ENCODE data around the gene DHRS1. TPM values are rescaled to one million over a fixed set of nuclear protein-coding genes. Genes with fewer than 3 reads are reported as not detected.

DHRS1 gene
- total and polyA plus RNA-seq, 7 donors, result 13.9 to 56.6 (median 34.6) TPM

DNA sequence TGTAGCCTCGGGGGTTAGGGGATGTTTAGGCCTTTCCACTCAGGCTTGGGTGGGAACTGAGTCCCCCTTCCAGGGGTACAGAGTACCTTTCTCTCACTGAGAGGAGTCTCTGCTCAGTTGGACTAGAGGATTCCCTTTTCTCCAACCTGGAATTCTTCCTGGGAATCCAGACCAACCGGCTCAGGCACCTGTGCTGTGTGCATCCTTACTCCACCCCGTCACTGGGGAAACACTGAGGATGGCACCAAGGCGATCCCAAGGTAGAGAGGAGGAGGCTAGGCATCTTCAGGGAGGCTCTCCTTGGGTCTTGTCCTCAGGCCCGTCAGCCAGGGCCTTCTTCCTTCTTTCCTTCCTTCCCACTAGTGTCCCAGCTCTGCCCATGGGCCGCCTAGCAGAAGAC lies 35.7 kb downstream of the DHRS1 start:
- Histone ChIP-seq H3K27ac (no peak overlapping the region), H3K36me3 (peaks cover 0 to 34% (median 0%) of the 10 kb centered on the region in 4 donors), H3K4me1 (no peaks in the 10 kb centered on the region), H3K9me3 (no peaks in the 10 kb centered on the region), H3K27me3 (no peaks in the 10 kb centered on the region), H3K4me3 (no peak overlapping the region)
- intact Hi-C loops (cut with DNase I), result no loop called here
- DNase-seq, result no peak
- WGBS, 2 donors, result 71 to 82% methylated on average over 6 of the region's 6 CpGs
- TF ChIP-seq POLR2AphosphoS5 (IDR thresholded peaks at IDR 0.05), result no peak
- TF ChIP-seq, protein P1, sequence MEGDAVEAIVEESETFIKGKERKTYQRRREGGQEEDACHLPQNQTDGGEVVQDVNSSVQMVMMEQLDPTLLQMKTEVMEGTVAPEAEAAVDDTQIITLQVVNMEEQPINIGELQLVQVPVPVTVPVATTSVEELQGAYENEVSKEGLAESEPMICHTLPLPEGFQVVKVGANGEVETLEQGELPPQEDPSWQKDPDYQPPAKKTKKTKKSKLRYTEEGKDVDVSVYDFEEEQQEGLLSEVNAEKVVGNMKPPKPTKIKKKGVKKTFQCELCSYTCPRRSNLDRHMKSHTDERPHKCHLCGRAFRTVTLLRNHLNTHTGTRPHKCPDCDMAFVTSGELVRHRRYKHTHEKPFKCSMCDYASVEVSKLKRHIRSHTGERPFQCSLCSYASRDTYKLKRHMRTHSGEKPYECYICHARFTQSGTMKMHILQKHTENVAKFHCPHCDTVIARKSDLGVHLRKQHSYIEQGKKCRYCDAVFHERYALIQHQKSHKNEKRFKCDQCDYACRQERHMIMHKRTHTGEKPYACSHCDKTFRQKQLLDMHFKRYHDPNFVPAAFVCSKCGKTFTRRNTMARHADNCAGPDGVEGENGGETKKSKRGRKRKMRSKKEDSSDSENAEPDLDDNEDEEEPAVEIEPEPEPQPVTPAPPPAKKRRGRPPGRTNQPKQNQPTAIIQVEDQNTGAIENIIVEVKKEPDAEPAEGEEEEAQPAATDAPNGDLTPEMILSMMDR (IDR thresholded peaks at IDR 0.05), result no peak
- no peak for TF ChIP-seq POLR2A (IDR thresholded peaks at IDR 0.05)
- TF ChIP-seq EP300 (IDR thresholded peaks at IDR 0.05), result no peak

GRCh38 chr14:24262821-24263733 lies 36.5 kb downstream of the DHRS1 start, which contains the start of gene TGM1:
TSS of gene TGM1 (minus strand) at chr14:24263177. CDS start at chr14:24262352, 825 bp downstream.
- H3K36me3 ChIP-seq, result peaks cover 0 to 27% (median 0%) of the 10 kb centered on the region in 4 donors
- H3K27me3 ChIP-seq, result no peaks in the 10 kb centered on the region
- intact Hi-C loops (cut with DNase I), result no loop called here
- H3K4me1 ChIP-seq, result no peaks in the 10 kb centered on the region
- H3K9me3 ChIP-seq, result no peaks in the 10 kb centered on the region
- 89 to 90% methylated on average over 14 of the region's 14 CpGs for WGBS, 2 donors
- no peak within 1 kb of the TSS for H3K4me3 ChIP-seq
- DNase-seq, result no peak
- no peak within 1 kb of the TSS for H3K27ac ChIP-seq
- TF ChIP-seq EP300 (IDR thresholded peaks at IDR 0.05) (no peak), POLR2A (IDR thresholded peaks at IDR 0.05) (no peak), POLR2AphosphoS5 (IDR thresholded peaks at IDR 0.05) (no peak)
- TF ChIP-seq, protein P1 (IDR thresholded peaks at IDR 0.05), result no peak

DNA sequence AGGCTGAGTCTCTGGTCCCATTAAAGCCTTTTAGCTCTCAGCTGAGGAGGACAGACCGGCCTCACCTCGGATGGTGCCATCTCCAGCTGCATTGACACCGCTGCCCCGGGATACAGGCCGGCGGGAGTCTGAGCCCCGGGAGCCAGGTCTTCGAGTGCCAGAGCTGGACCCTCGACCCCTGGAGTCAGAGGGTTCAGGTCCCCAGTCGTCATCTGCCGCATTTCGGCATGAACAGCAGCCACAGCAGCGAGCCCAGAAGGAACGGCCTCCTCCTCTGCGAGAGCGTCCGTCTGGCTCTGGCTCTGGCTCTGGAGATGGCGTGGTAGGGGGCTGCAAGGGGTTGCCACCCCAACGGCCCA lies 37.6 kb downstream of the DHRS1 start:
- TF ChIP-seq POLR2A (IDR thresholded peaks at IDR 0.05), result no peak
- TF ChIP-seq, protein P1 (IDR thresholded peaks at IDR 0.05), result no peak
- no peak for TF ChIP-seq POLR2AphosphoS5 (IDR thresholded peaks at IDR 0.05)
- TF ChIP-seq EP300 (IDR thresholded peaks at IDR 0.05), result no peak
- no peaks in the 10 kb centered on the region for H3K9me3 ChIP-seq
- intact Hi-C loops (cut with DNase I), result no loop called here
- no peaks in the 10 kb centered on the region for H3K4me1 ChIP-seq
- H3K4me3 ChIP-seq, result no peak overlapping the region
- no peak overlapping the region for H3K27ac ChIP-seq
- H3K27me3 ChIP-seq, result no peaks in the 10 kb centered on the region
- WGBS, 2 donors, result 94 to 95% methylated on average over 19 of the region's 19 CpGs
- DNase-seq, result no peak
- peaks cover 0 to 16% (median 0%) of the 10 kb centered on the region in 4 donors for H3K36me3 ChIP-seq

- no peaks in the 10 kb centered on the region for H3K9me3 ChIP-seq
- DNase-seq, result no peak
- intact Hi-C loops (cut with DNase I), result no loop called here
- H3K27me3 ChIP-seq, result no peaks in the 10 kb centered on the region
- H3K36me3 ChIP-seq, result peaks cover 0 to 11% (median 0%) of the 10 kb centered on the region in 4 donors
- H3K4me3 ChIP-seq, result no peak overlapping the region
- H3K4me1 ChIP-seq, result no peaks in the 10 kb centered on the region
- TF ChIP-seq, protein P1 (IDR thresholded peaks at IDR 0.05), result no peak
- TF ChIP-seq POLR2AphosphoS5 (IDR thresholded peaks at IDR 0.05) (no peak), POLR2A (IDR thresholded peaks at IDR 0.05) (no peak), EP300 (IDR thresholded peaks at IDR 0.05) (no peak)
- 90 to 93% methylated on average over 20 of the region's 20 CpGs for WGBS, 2 donors
- no peak overlapping the region for H3K27ac ChIP-seq
These were observed 38.2 kb downstream of the DHRS1 start for GRCh38 chr14:24261256-24261968.

Measured in sigmoid colon (tissue), 7 donors.